Ishikawa (cell line): ENCODE measurements around the gene CEP97.
A peak's percentile ranks its signal among the peaks of the same experiment; 100 is the strongest.

Experiments
- CEBPB ChIP-seq: IDR thresholded peaks from 2 replicates; pipeline ENCODE4 v1.6.1; 2012
- CREB1 ChIP-seq: IDR thresholded peaks from 2 replicates; pipeline ENCODE4 v1.6.1; 2012; ENCODE audit warnings: low read depth
- EGR1 ChIP-seq: IDR thresholded peaks from 2 replicates; pipeline ENCODE4 v1.6.1; 2012
- EP300 ChIP-seq: IDR thresholded peaks from 2 replicates; pipeline ENCODE4 v1.6.1; 2012; ENCODE audit warnings: borderline replicate concordance
- FOXM1 ChIP-seq: IDR thresholded peaks from 2 replicates; pipeline ENCODE4 v1.6.1; 2012; ENCODE audit warnings: low read depth, borderline replicate concordance
- MAX ChIP-seq: IDR thresholded peaks from 2 replicates; pipeline ENCODE4 v1.6.1; 2012
- NFIC ChIP-seq: IDR thresholded peaks from 2 replicates; pipeline ENCODE4 v1.6.1; 2012
- RAD21 ChIP-seq: IDR thresholded peaks from 2 replicates; pipeline ENCODE4 v1.6.1; 2012; ENCODE audit warnings: low read depth
- REST ChIP-seq: IDR thresholded peaks from 2 replicates; pipeline ENCODE4 v1.6.1; 2012; ENCODE audit warnings: low read depth, mild to moderate bottlenecking
- TAF1 ChIP-seq: IDR thresholded peaks from 2 replicates; pipeline ENCODE4 v1.6.1; 2012; ENCODE audit warnings: low read depth, mild to moderate bottlenecking
- TCF12 ChIP-seq: IDR thresholded peaks from 2 replicates; pipeline ENCODE4 v1.6.1; 2012; ENCODE audit warnings: low read depth
- TEAD4 ChIP-seq: IDR thresholded peaks from 2 replicates; pipeline ENCODE4 v1.6.1; 2012
- USF1 ChIP-seq: IDR thresholded peaks from 2 replicates; pipeline ENCODE4 v1.6.1; 2012
- YY1 ChIP-seq: IDR thresholded peaks from 2 replicates; pipeline ENCODE4 v1.6.1; 2012; ENCODE audit warnings: low read depth
- ZBTB7A ChIP-seq: IDR thresholded peaks from 2 replicates; pipeline ENCODE4 v1.6.1; 2012; ENCODE audit warnings: low read depth

CEP97 gene

GRCh38 chr3:101801174-101801573 is 76.8 kb downstream of the CEP97 start:
- TF ChIP-seq TCF12 (no peak), CEBPB (no peak), REST (no peak), TAF1 (no peak), NFIC (no peak)

GRCh38 chr3:101802179-101802578 is 77.8 kb downstream of the CEP97 start:
- TF ChIP-seq ZBTB7A = no peak
- no peak for TF ChIP-seq RAD21
- no peak for TF ChIP-seq NFIC
- no peak for TF ChIP-seq EGR1
- TF ChIP-seq TAF1 = no peak
- TF ChIP-seq FOXM1 = no peak
- TF ChIP-seq CEBPB = no peak
- TF ChIP-seq CREB1 = no peak
- TF ChIP-seq USF1 = no peak
- no peak for TF ChIP-seq YY1
- no peak for TF ChIP-seq TCF12
- TF ChIP-seq TEAD4 = no peak

- TF ChIP-seq USF1 (no peak), NFIC (no peak), TCF12 (no peak), RAD21 (peak; percentile 61)
These were observed 78.9 kb downstream of the CEP97 start for GRCh38 chr3:101803173-101803782.

- TF ChIP-seq TAF1 = no peak
- no peak for TF ChIP-seq TEAD4
- no peak for TF ChIP-seq RAD21
- no peak for TF ChIP-seq REST
- no peak for TF ChIP-seq MAX
- TF ChIP-seq TCF12 = no peak
- TF ChIP-seq ZBTB7A = no peak
- no peak for TF ChIP-seq USF1
- TF ChIP-seq CREB1 = no peak
- no peak for TF ChIP-seq YY1
- no peak for TF ChIP-seq EGR1
- TF ChIP-seq CEBPB = no peak
These were observed 79.5 kb downstream of the CEP97 start for GRCh38 chr3:101803939-101804338.

- TF ChIP-seq RAD21 (no peak), ZBTB7A (no peak), TEAD4 (no peak), TCF12 (no peak), FOXM1 (no peak), REST (no peak), CEBPB (no peak), MAX (no peak), TAF1 (no peak), YY1 (no peak), NFIC (no peak), EGR1 (no peak), CREB1 (no peak), USF1 (no peak), EP300 (no peak)
These were observed 82.1 kb downstream of the CEP97 start for GRCh38 chr3:101806491-101806890.
